ENCODE results near the gene AATK. TPM values are rescaled to one million over a fixed set of nuclear protein-coding genes. Genes with fewer than 3 reads are reported as not detected.

AATK gene
- total and polyA plus RNA-seq, 2 of the 13 experiments (the other 11 are each of a cell fraction or from before 2014, with no cell fraction given) = 2.9 to 8.4 TPM

GRCh38 chr17:81165246-81166032 lies 582 bp downstream of the AATK start, which contains the start of gene PVALEF (continued):
- TF ChIP-seq BRD4 (CRISPR knock-in tag; IDR thresholded peaks at IDR 0.05) (peak; percentile 96), PHB2 (IDR thresholded peaks at IDR 0.05; ENCODE audit: partially characterized antibody) (no peak), ADNP (CRISPR knock-in tag; IDR thresholded peaks at IDR 0.05) (no peak), FIP1L1 (IDR thresholded peaks at IDR 0.05; ENCODE audit: borderline replicate concordance, insufficient read depth, low read depth, low read length) (0 out of 2 replicates have a peak, but pooled peaks have one; percentile 74), HNRNPL (IDR thresholded peaks at IDR 0.05; ENCODE audit: low read depth, low read length) (peak; percentile 83; the same call in 1 of the 2 replicates), ZNF354B (CRISPR knock-in tag; IDR thresholded peaks at IDR 0.05) (0 out of 2 replicates have a peak, but pooled peaks have one; percentile 53), ZMAT3 (CRISPR knock-in tag; conservative IDR thresholded peaks at IDR 0.05) (peak; percentile 89), KDM3A (CRISPR knock-in tag; IDR thresholded peaks at IDR 0.05; ENCODE audit: low read depth) (no peak; the same call in 1 of the 2 replicates), POLR2AphosphoS2 (IDR thresholded peaks at IDR 0.05; ENCODE audit: low read depth, low read length) (no peak), ZNF337 (CRISPR knock-in tag; IDR thresholded peaks at IDR 0.05; ENCODE audit: borderline replicate concordance, low read depth) (0 out of 2 replicates have a peak, but pooled peaks have one; percentile 54), ZXDC (CRISPR knock-in tag; IDR thresholded peaks at IDR 0.05) (no peak; the same call in none of the 2 replicates), HCFC1 (IDR thresholded peaks at IDR 0.05; ENCODE audit: low read depth, low read length) (no peak), BCLAF1 (IDR thresholded peaks at IDR 0.05) (no peak), BCL6 (CRISPR knock-in tag; IDR thresholded peaks at IDR 0.05) (peak; percentile 58; the same call in 1 of the 2 replicates), MXD4 (CRISPR knock-in tag; IDR thresholded peaks at IDR 0.05) (no peak; the same call in 1 of the 2 replicates), ZNF644 (CRISPR knock-in tag; IDR thresholded peaks at IDR 0.05; ENCODE audit: low read depth) (0 out of 2 replicates have a peak, but pooled peaks have one; percentile 3), CCAR2 (optimal IDR thresholded peaks at IDR 0.05; ENCODE audit: low read depth, low read length) (no peak), ZNF451 (CRISPR knock-in tag; IDR thresholded peaks at IDR 0.05) (0 out of 2 replicates have a peak, but pooled peaks have one; percentile 3), RFXANK (CRISPR knock-in tag; IDR thresholded peaks at IDR 0.05) (0 out of 2 replicates have a peak, but pooled peaks have one; percentile 21), SMAD1 (CRISPR knock-in tag; IDR thresholded peaks at IDR 0.05; ENCODE audit: borderline replicate concordance, low read depth) (peak; percentile 65; the same call in 1 of the 2 replicates), ZNF629 (CRISPR knock-in tag; conservative IDR thresholded peaks at IDR 0.05) (no peak; the same call in 1 of the 2 replicates), MATR3 (CRISPR knock-in tag; IDR thresholded peaks at IDR 0.05) (no peak), ZSCAN29 (CRISPR knock-in tag; conservative IDR thresholded peaks at IDR 0.05) (no peak), POLR2A (IDR thresholded peaks at IDR 0.05; ENCODE audit: insufficient read depth in 1 of 2, low read depth in 2 of 2, low read length in 2 of 2) (peak; percentile 73 to 79), ZNF703 (CRISPR knock-in tag; IDR thresholded peaks at IDR 0.05; ENCODE audit: borderline replicate concordance) (peak; percentile 50; the same call in 1 of the 2 replicates)

Measured in HepG2 (cell line).